Naive thymus-derived CD8-positive, alpha-beta T cell (primary cell): Measurements from ENCODE around the gene C2orf81. TPM values are rescaled to one million over a fixed set of nuclear protein-coding genes. Genes with fewer than 3 reads are reported as not detected.

Experiments used
- ATAC-seq, 2 donors: fragments of 150-1000 bp; cut with Tn5 transposase in 1 of 2; sonication (Bioruptor Pico), chemical (Tn5 transposase) in 1 of 2; 1 replicate in 1 of 2; 2 replicates in 1 of 2; pipeline ENCODE4 v1.10.0; 2021; ENCODE audit warnings: mild to moderate bottlenecking in 2 of 2, moderate library complexity in 2 of 2
- POLR2A ChIA-PET: fragments of 350-600 bp; sonication (Branson Sonifier 250); formaldehyde crosslinking; loops from one replicate; lab custom pipeline; 2021; ENCODE audit warnings: antibody characterized with exemption; lab: Charles Lee
- DNase-seq, 10 donors: peaks; one replicate each; pipeline versions ENCODE4 v3.0.0 to v3.0.0-alpha.2; 2020 to 2022
- H3K27ac Mint-ChIP-seq, 10 donors: one replicate each; pipeline ENCODE4 v1.8.0; 2020 to 2022; ENCODE audit warnings: mild to moderate bottlenecking in 10 of 10, mixed read lengths in 10 of 10, moderate library complexity in 4 of 10, inconsistent platforms in 1 of 10
- H3K27me3 Mint-ChIP-seq, 5 donors: one replicate each; pipeline ENCODE4 v1.8.0; 2021 to 2022; ENCODE audit warnings: mixed read lengths in 5 of 5
- H3K36me3 Mint-ChIP-seq, 3 donors: one replicate each; pipeline ENCODE4 v1.8.0; 2020 to 2022; ENCODE audit warnings: mixed read lengths in 3 of 3, mild to moderate bottlenecking in 2 of 3, inconsistent platforms in 1 of 3
- H3K4me1 Mint-ChIP-seq, 4 donors: one replicate each; pipeline ENCODE4 v1.8.0; 2021 to 2022; ENCODE audit warnings: mixed read lengths in 4 of 4
- H3K4me3 Mint-ChIP-seq, 10 donors: one replicate each; pipeline ENCODE4 v1.8.0; 2020 to 2022; ENCODE audit warnings: mild to moderate bottlenecking in 10 of 10, mixed read lengths in 10 of 10, moderate library complexity in 6 of 10, inconsistent platforms in 1 of 10
- H3K9me3 Mint-ChIP-seq, 9 donors: one replicate each; pipeline ENCODE4 v1.8.0; 2020 to 2022; ENCODE audit warnings: mixed read lengths in 9 of 9, mild to moderate bottlenecking in 3 of 9, inconsistent platforms in 1 of 9, moderate library complexity in 1 of 9
- polyA plus RNA-seq, 3 donors: library from polyadenylated mRNA; unstranded; fragments of 300-500 nt; fragmentation: Illumina TruSeq; gene quantifications; one replicate each; pipeline ENCODE4 v1.2.3, GENCODE V29; 2021
- total RNA-seq, 8 experiments: library from RNA in 2 of 8; stranded (reverse) in 2 of 8; gene quantifications; one replicate each; pipeline ENCODE4 v1.2.3 and lab custom pipeline; 2021 to 2026

C2orf81 gene
- total and polyA plus RNA-seq, 5 experiments from 2014 or later = 3.2 to 9.8 (median 5.3) TPM

- H3K27me3 Mint-ChIP-seq = no peaks in the 10 kb centered on the region
- H3K36me3 Mint-ChIP-seq = peaks cover 6 to 99% (median 50%) of the 10 kb centered on the region in 3 donors
- POLR2A ChIA-PET = no interaction called here
- no peaks in the 10 kb centered on the region for H3K9me3 Mint-ChIP-seq
- no peak for ATAC-seq
- H3K4me3 Mint-ChIP-seq = no peak overlapping the region
- no peak for DNase-seq
- H3K27ac Mint-ChIP-seq = peak overlapping the region in 5 of 10 donors; percentile 13 to 80 (median 37)
- H3K4me1 Mint-ChIP-seq = no peaks in the 10 kb centered on the region
These were observed 56.6 kb downstream of the C2orf81 start for GRCh38 chr2:74364533-74365505.

Other genes starting within 250 kb of the C2orf81 start
- gene MOB1A, start 242.7 kb downstream of the C2orf81 start, total RNA-seq = 100 to 1,000 TPM; 137 to 160 TPM
- gene MOB1A, start 242.7 kb downstream of the C2orf81 start, polyA plus RNA-seq = 100 to 1,000 TPM; 111 to 152 (median 145) TPM
- 10 to 100 TPM; 37.3 to 38.1 TPM for gene MTHFD2, start 223.0 kb downstream of the C2orf81 start, total RNA-seq
- 1 to 10 TPM; 4.8 to 5.9 (median 5.4) TPM for gene MTHFD2, start 223.0 kb downstream of the C2orf81 start, polyA plus RNA-seq
- 10 to 100 TPM; 12.7 to 15.1 TPM for gene SLC4A5, start 78.2 kb downstream of the C2orf81 start, total RNA-seq
- 1 to 10 TPM in 2 of 3 donors, under 1 TPM in 1; 0.46 to 1.5 (median 1.5) TPM for gene SLC4A5, start 78.2 kb downstream of the C2orf81 start, polyA plus RNA-seq
- gene DCTN1, start 41.3 kb downstream of the C2orf81 start, total RNA-seq = 100 to 1,000 TPM in 1 of 2 experiments, 10 to 100 TPM in 1; 97.5 to 108 TPM
- gene DCTN1, start 41.3 kb downstream of the C2orf81 start, polyA plus RNA-seq = 10 to 100 TPM; 55.0 to 80.1 (median 68.7) TPM
- 10 to 100 TPM; 28.9 to 31.1 TPM for gene WDR54, start 111 bp upstream of the C2orf81 start, total RNA-seq
- gene WDR54, start 111 bp upstream of the C2orf81 start, polyA plus RNA-seq = 10 to 100 TPM; 43.9 to 65.1 (median 61.7) TPM
- under 1 TPM in 1 of 2 experiments, not detected in 1; 0.47 TPM for gene RTKN, start 20.3 kb upstream of the C2orf81 start, total RNA-seq
- gene RTKN, start 20.3 kb upstream of the C2orf81 start, polyA plus RNA-seq = under 1 TPM; 0.09 to 0.54 (median 0.30) TPM
- 10 to 100 TPM; 93.6 to 93.8 TPM for gene INO80B, start 33.5 kb upstream of the C2orf81 start, total RNA-seq
- gene INO80B, start 33.5 kb upstream of the C2orf81 start, polyA plus RNA-seq = 1 to 10 TPM; 8.1 to 9.4 (median 8.2) TPM
- gene WBP1, start 36.8 kb upstream of the C2orf81 start, total RNA-seq = 100 to 1,000 TPM; 121 to 122 TPM
- gene WBP1, start 36.8 kb upstream of the C2orf81 start, polyA plus RNA-seq = 10 to 100 TPM; 32.4 to 38.3 (median 34.2) TPM
- gene MOGS, start 43.8 kb upstream of the C2orf81 start, total RNA-seq = 10 to 100 TPM; 77.0 to 78.6 TPM
- gene MOGS, start 43.8 kb upstream of the C2orf81 start, polyA plus RNA-seq = 10 to 100 TPM; 25.6 to 31.8 (median 29.8) TPM
- 10 to 100 TPM; 72.0 to 81.4 TPM for gene MRPL53, start 51.1 kb upstream of the C2orf81 start, total RNA-seq
- 100 to 1,000 TPM; 148 to 171 (median 154) TPM for gene MRPL53, start 51.1 kb upstream of the C2orf81 start, polyA plus RNA-seq
- 10 to 100 TPM; 61.4 to 67.4 TPM for gene CCDC142, start 61.4 kb upstream of the C2orf81 start, total RNA-seq
- gene CCDC142, start 61.4 kb upstream of the C2orf81 start, polyA plus RNA-seq = 10 to 100 TPM in 2 of 3 donors, 1 to 10 TPM in 1; 7.8 to 15.5 (median 14.6) TPM
- 10 to 100 TPM; 43.8 to 52.1 TPM for gene TTC31, start 61.5 kb upstream of the C2orf81 start, total RNA-seq
- 10 to 100 TPM; 18.9 to 21.1 (median 21.1) TPM for gene TTC31, start 61.5 kb upstream of the C2orf81 start, polyA plus RNA-seq
- gene LBX2, start 78.0 kb upstream of the C2orf81 start, total RNA-seq = not detected
- gene LBX2, start 78.0 kb upstream of the C2orf81 start, polyA plus RNA-seq = not detected
- gene PCGF1, start 86.1 kb upstream of the C2orf81 start, total RNA-seq = 10 to 100 TPM; 33.1 to 34.6 TPM
- 10 to 100 TPM in 1 of 3 donors, 1 to 10 TPM in 2; 6.7 to 11.8 (median 7.3) TPM for gene PCGF1, start 86.1 kb upstream of the C2orf81 start, polyA plus RNA-seq
- gene TLX2, start 92.8 kb upstream of the C2orf81 start, total RNA-seq = not detected
- gene TLX2, start 92.8 kb upstream of the C2orf81 start, polyA plus RNA-seq = not detected
- gene DQX1, start 104.6 kb upstream of the C2orf81 start, total RNA-seq = under 1 TPM; 0.36 to 0.81 TPM
- not detected for gene DQX1, start 104.6 kb upstream of the C2orf81 start, polyA plus RNA-seq
- gene AUP1, start 108.1 kb upstream of the C2orf81 start, total RNA-seq = 100 to 1,000 TPM; 173 to 184 TPM
- gene AUP1, start 108.1 kb upstream of the C2orf81 start, polyA plus RNA-seq = 10 to 100 TPM; 79.5 to 88.9 (median 81.8) TPM
- 10 to 100 TPM; 38.6 to 44.5 TPM for gene HTRA2, start 108.3 kb upstream of the C2orf81 start, total RNA-seq
- 10 to 100 TPM; 21.3 to 24.5 (median 24.5) TPM for gene HTRA2, start 108.3 kb upstream of the C2orf81 start, polyA plus RNA-seq
- gene LOXL3, start 132.3 kb upstream of the C2orf81 start, total RNA-seq = under 1 TPM in 1 of 2 experiments, not detected in 1; 0.22 TPM
- gene LOXL3, start 132.3 kb upstream of the C2orf81 start, polyA plus RNA-seq = under 1 TPM; 0.06 to 0.15 (median 0.06) TPM
- gene DOK1, start 133.1 kb upstream of the C2orf81 start, total RNA-seq = 10 to 100 TPM; 21.0 to 23.1 TPM
- 10 to 100 TPM; 11.8 to 18.8 (median 15.9) TPM for gene DOK1, start 133.1 kb upstream of the C2orf81 start, polyA plus RNA-seq
- gene M1AP, start 226.7 kb upstream of the C2orf81 start, total RNA-seq = not detected
- under 1 TPM in 1 of 3 donors, not detected in 2; 0.10 TPM for gene M1AP, start 226.7 kb upstream of the C2orf81 start, polyA plus RNA-seq
- 10 to 100 TPM; 16.5 to 18.9 TPM for gene SEMA4F, start 232.6 kb upstream of the C2orf81 start, total RNA-seq
- 1 to 10 TPM; 5.6 to 8.3 (median 7.5) TPM for gene SEMA4F, start 232.6 kb upstream of the C2orf81 start, polyA plus RNA-seq